Stimulated activated CD8-positive, alpha-beta memory T cell treated with anti-CD3 and anti-CD28 coated beads, Interleukin-15, amount 100 ng/mL, for 1 hour (primary cell): ENCODE data around the gene PPM1H.
"Not testable (repeated sequence)": the region's sequence is repeated elsewhere in the genome, so short reads cannot be mapped to it uniquely, and the experiment has no call there.

Source experiments
- DNase-seq: peaks from one replicate; pipeline ENCODE4 v3.0.0-alpha.2; 2020; ENCODE audit warnings: low read depth

The PPM1H gene

GRCh38 chr12:62731055-62731820 lies 203.7 kb downstream of the PPM1H start:
- no peak for DNase-seq

DNA sequence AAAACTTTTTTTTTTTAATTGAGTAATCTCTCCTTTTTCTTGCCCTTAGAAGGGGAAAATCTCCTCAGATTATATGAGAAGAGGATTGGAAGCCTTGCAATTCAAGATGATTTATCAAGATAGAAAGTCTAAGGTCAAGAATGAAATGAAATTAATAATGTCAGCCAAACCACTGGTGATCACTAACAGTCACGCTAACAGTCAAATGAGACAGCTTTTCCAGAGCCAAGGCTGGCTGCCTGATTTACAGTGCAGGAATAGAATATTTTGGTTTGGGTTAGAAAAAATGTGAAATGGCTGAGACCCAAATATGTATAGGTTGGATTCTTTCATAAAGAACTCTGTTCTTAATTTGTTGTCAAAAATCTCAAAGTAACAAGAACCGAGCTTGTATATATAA lies 204.3 kb downstream of the PPM1H start:
- DNase-seq: no peak

- not testable (repeated sequence) for DNase-seq
Observed at GRCh38 chr12:62729579-62730544, 205.1 kb downstream of the PPM1H start.

- no peak for DNase-seq
Observed at GRCh38 chr12:62728741-62729140, 206.2 kb downstream of the PPM1H start.

DNA sequence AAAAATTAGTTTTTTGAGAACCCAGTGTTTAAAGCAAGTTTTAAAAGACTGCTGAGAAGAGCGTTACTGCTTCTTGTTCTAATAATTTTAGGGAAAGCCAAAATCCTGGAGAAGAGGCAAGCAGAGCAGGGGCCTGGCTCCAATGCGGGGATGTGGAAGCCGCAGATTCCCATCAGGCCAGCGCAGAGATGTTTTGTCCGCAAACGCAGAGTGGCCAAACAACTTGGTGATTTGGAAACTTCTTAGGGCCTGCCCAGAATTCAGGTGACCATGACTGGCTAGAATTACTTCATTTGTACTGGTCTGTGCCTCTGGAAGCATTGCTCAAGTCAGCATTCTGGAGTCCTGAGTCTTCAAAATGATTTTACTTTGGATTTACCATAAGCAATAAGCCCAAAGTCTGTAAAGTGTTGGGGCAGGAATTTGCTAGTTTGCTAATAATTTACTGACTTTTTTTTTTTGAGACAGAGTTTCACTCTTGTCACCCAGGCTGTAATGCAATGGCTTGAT lies 208.4 kb downstream of the PPM1H start:
- no peak for DNase-seq

DNA sequence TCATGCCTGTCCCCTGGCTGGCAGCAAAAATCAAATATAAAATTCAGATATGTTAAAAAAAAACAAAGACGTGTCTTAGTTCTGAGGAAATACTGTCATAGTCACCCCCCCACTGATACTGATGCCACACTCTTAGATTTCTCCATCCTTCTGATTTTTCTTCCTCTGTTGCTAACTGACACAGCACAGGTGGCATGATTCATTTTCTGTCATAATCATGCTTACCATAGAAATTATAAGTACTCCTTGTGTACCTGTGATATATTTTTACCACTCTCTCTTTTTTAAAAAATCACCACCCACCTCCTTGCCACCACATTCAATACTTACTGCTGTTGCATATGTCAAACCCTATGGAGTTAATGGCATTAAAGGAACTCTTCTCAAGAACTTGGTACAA lies 209.2 kb downstream of the PPM1H start:
- no peak for DNase-seq

GRCh38 chr12:62724947-62725451 lies 210.0 kb downstream of the PPM1H start:
- DNase-seq: no peak

- no peak for DNase-seq
Observed at GRCh38 chr12:62724285-62724684, 210.7 kb downstream of the PPM1H start.

GRCh38 chr12:62722971-62723680 lies 211.8 kb downstream of the PPM1H start:
- no peak for DNase-seq

DNA sequence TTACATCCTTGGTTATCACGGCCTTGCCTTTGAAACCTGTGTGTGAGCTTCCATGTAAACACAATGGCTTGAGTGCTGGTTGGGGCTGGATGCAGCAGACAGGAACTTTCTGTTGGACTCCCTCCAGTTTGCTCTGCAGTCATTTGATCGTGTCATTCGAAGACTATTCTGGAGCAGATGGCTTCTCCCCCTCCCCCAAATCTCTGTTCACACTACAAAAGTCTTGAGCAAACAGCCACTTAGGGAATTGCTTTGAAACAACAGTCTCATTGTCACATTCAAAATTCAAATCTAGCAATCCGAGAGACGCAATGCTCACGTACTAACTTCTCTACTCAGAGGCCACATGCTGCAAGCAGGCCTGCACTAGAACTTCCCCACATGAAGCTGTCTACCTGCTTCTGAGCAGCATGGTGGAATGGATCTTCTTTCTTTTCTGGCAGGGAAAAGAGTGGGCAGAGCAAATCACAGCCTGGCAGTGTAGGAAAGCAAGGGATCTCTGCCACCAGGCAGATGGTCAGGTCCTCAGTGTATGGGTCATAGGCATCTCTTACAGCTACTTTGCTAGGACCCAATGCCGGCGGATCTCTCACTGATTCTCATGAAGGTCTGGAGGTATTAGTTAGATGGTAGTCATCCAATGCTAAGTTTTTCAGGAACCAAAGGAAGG lies 214.2 kb downstream of the PPM1H start:
- DNase-seq: no peak

GRCh38 chr12:62720025-62720424 lies 214.9 kb downstream of the PPM1H start:
- DNase-seq: no peak

DNA sequence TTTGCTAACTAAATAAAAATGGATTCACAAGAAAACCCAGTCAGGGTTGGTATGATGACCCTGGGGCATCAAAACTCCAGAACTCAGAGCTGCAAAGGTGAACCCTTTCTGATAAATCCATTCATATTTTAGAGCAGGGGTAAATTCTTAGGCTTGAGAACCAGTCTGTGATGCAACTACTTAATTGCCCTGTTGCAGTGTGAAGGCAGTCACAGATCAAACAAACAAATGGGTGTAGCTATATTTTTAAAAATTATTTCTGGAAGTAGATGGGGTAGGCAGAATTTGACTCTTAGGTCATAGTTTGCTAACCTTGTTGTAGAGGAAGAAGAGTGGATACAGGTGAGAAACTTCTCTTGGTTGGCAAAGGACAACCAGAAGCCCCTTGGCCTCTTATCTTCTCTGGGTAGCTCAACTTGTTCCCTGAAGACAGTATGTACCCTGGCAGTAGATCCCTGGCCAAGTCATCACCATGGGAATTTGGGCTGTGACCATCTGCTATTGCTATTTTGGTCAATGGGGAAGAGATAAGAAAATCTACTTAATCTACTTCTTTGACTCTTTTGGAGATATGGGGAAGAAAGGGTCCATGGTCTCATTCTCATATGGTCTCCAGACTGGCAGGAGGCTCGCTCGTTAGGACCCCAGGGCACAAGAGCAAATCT lies 216.1 kb downstream of the PPM1H start:
- DNase-seq: no peak

GRCh38 chr12:62717643-62718042 lies 217.3 kb downstream of the PPM1H start:
- no peak for DNase-seq

DNA sequence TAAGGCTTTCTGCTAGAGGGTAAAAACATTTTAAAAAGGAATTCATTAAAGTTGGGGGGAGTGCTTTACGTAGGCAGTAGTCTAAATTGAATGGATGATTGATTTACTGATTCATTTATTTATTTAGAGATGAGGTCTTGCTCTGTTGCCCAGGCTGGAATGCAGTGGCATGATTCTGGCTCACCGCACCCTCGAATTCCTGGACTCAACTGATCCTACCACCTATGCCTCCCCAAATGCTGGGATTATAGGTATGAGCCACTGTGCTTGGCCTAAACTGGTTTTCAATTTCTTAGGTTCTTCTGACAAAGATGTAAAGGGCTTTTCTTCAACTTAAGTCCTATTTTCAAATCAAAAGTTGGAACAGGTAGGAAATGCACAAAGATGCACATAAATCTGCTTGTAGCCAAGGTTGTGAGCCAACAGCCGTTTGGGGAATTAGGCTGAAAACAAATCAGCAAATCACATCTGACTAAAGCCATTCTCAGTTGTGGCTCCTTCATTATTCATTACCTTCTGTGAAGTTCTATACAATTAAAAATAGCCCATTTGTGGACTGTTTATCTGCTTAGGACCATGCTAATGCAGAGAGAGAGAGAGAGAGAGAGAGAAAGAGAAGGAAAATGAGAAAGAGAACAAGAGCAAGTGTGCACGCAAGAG lies 218.0 kb downstream of the PPM1H start:
- DNase-seq: no peak

GRCh38 chr12:62716037-62716436 lies 218.9 kb downstream of the PPM1H start:
- no peak for DNase-seq

GRCh38 chr12:62714774-62715721 lies 219.9 kb downstream of the PPM1H start:
- no peak for DNase-seq

DNA sequence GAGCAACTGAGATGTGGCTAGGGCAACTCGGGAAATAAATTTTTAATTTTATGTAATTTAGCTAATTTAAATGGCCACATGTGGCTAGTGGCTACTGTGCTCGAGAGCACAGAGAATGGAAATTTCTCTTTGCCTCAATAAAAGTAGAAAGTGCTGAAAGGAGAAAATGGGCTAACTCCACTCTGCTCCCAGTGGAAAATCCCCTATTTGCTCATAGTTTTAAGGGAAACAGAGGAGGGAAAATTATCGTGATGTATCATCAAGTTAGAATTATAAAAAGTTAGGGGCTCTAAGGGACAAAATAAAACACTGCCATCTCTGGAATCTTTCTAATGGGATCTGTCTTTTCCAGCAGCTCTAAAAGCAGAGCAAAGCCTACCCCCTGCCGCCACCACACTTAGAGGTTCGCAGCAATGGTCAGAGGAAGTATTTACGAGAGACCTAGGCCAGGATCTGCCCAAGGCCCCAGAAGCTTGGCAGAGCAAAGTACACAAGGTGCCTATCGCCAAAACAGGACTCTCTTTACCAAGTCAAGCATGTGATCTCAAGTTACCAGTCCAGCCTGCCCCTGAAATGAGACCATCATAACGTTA lies 220.7 kb downstream of the PPM1H start:
- DNase-seq: no peak

DNA sequence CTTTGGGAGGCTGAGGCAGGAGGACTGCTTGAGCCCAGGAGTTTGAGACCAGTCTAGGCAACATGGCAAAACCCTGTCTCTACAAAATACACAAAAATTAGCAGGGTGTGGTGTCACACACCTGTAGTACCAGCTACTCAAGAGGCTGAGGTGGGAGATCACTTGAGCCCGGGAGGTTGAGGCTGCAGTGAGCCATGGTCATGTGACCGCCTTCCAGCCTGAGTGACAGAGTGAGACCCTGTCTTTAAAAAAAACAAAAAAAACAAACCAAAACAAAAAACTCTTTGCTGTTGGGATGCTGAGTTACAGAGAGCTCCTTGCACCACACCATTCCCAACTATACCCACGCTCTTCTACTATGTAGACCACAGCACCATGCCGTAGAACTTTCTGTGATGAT lies 221.2 kb downstream of the PPM1H start:
- no peak for DNase-seq
